HG03558 (cell line): ENCODE data around the gene PACS1.

Source experiments
- ATAC-seq: cut with Tn5 transposase; IDR thresholded peaks from one replicate; pipeline ENCODE4 v1.9.1; 2021; ENCODE audit warnings: moderate number of reproducible peaks; ENCODE audit not compliant: unreplicated experiment; ENCODE audit errors: extremely low read depth

The PACS1 gene

DNA sequence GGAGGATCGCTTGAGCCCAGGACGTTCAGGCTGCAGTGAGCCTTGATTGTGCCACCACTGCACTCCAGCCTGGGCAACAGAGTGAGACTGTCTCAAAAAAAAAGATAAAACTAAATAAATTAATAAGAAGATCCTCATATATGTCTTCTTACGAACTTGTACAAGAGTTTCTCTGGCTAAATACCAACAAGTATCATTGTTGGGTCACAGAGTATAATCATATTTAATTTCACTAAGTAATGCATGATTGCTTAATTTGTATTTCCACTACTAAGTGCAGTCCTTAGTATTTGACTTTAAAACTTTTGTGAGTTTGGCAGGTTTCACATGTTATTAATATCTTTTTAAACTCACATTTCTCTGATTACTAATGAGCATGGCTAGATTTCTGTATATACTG, 60.9 kb downstream of the PACS1 start:
- ATAC-seq = no peak

DNA sequence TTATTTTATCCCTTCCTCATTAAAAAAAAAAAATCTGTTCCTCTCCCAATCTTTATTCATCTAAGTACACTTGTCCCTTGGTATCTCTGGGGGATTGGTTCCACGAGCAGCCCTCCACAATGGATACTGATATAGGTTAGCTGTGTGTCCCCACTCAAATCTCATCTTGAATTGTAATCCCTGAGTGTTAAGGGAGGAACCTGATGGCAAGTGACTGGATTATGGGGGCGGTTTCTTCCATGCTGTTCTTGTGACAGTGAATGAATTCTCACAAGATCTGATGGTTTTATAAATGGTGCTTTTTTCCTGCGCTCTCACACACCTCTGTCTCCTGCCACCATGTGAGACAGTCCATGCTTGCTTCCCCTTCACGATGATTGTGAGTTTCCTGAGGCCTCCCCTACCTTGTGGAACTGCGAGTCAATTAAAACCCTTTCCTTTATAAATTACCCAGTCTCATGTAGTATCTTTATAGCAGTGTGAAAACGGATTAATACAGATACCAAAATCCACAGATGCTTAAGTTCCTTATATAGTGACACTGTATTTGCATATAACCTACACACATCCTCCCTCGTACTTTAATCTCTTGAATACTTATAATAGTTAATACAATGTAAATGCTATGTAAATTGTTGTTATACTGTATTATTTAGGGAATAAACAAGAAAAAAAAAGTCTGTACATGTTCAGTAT, 62.0 kb downstream of the PACS1 start:
- no peak for ATAC-seq

DNA sequence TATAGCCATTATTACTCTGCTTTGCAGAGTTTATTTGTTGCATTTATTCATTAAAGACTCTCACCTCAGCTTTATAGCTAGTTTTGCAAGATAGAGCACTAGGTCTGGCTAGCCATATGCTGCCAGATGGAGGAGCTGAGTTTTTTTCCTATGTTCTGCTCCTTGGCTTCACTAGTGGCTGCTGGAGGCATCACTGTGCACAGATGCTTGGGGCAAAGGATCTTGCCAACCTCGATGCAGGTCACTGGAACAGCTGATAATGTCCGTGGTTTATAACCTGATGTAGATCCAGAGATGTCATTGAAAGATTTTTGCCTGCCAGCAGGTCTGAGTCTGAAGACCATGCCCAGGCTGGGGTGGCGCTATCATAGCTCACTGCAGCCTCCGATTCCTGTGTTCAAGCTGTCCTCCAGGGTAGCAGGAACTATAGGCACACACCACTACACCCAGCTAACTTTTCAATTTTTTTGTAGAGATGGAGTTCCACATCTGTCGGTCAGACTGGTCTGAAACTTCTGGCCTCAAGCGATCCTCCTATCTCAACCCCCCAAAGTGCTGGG, 63.2 kb downstream of the PACS1 start:
- ATAC-seq = no peak

DNA sequence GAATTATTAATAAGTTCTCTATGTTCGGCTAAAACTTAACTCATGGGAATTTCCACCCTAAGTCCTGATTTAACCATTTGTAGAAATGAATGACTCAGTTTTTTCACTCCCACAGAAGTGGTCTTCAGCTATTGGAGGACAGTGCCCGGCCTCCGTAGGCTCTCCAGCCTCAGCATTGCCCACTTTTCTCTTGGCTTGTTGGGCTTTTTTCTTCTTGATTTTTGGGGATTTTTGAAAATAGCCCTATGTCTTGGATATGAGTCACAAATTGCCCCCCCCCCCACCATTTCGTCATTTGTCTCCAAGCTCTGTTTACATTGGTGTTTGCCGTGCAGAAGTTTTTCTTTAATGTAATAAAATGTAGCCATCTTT, 66.7 kb downstream of the PACS1 start:
- no peak for ATAC-seq

DNA sequence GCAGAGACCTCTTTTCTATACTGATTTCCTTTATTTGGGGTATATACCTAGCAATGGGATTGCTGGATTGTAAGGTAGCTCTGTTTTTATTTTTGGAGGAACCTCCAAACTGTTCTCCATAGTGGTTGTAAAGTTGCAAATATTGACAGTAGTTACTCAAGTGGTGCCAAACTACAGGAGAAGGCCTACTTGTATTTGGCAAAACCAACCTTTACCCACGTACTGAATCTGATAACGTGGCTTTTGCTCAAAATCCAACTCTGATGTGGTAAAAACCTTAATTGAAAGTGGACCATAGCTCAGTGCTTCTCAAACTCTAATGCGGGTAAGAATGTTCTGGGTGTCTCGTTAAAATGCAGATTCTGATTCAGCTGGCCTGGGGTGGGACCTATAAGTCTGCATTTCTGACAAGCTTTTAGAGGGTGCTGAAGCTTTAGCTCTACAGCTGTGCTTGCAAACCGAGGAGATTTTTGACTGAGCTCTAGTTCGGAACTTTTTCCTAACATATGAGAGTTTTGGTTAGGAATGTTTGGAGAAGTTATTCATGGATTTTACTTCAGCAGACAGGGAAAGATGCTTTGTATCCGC, 69.8 kb downstream of the PACS1 start:
- no peak for ATAC-seq

DNA sequence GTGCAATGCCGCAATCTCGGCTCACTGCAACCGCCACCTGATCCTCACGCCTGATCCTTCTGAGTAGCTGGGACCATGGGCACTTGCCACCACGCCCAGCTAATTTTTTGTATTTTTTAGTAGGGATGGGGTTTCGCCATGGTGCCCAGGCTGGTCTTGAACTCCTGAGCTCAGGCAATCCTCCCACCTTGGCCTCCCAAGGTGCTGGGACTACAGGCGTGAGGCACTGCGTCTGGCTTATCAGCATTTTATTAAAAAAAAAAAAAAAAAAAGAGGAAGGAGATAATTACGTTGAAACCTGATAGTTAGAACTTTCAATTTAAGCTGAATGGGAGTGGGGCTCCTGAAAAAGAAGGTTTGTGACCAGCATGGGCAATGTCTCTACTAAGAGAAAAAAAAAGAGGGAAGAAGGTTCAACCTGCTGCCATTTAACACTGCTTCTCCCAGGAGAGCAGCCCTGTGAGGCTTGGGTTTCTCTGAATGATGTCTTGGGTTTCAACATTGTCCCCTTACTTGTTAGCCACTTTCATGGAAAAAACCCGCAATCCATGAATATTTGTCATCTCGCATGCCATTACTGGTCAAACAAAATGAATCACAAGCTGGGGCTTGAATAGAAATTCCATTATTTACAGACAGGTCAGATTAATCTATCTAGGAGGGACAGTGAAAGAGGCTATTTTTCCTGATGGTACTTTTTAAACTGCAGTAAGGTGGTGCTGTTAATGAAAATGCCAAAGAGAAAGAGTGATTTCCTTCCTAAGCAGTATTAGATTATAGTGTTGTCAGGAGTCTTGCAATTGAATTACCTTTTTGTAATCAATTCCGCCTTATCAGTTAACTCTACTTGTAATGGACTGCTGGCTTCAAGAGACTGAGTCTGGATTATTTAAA, 72.5 kb downstream of the PACS1 start:
- no peak for ATAC-seq

DNA sequence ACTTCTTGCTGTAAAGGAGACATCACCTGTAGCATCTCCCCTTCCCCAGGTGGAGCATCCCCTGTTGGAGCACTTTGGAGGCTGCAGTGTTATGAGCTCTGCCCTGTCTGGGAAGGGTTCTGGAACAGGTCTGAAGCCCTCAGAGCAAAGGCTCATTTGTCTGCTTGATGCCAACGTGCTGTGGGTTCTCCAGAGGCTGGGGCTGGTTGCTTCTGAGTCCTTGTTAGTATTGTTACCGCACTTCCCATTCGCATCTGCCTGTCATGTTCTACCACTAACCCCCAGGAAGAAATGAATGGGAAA, 73.1 kb downstream of the PACS1 start:
- no peak for ATAC-seq

DNA sequence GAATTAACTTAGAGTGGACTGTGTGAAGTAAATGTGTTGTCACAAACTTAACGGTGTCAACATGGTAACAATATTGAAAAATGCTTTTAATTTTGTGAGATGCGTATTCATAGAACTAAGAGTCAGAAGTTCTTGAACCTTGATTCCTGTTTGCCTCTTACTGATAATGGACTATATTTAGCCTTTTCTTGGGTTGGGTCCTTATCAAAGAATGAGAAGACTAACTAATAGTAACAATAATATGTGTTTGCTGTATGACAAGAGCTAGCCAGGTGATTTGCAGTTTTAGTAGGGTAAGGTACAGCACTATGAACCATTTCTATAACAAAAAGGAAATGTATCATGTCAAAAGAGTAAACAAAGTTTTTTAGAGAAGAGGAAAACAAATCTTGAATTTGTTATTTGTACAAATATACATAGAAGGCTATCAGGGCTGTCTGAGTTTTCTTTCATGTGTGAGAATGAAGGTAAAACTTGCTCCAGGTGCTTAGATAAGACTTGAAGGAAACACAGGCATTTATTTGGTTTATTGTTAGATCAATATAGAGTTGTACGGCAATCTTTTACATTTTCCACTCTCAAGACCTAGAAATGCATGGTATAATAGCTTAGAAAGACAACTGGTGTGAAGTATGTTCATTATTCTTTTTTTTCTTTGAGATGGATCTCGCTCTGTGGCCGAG, 74.1 kb downstream of the PACS1 start:
- no peak for ATAC-seq

DNA sequence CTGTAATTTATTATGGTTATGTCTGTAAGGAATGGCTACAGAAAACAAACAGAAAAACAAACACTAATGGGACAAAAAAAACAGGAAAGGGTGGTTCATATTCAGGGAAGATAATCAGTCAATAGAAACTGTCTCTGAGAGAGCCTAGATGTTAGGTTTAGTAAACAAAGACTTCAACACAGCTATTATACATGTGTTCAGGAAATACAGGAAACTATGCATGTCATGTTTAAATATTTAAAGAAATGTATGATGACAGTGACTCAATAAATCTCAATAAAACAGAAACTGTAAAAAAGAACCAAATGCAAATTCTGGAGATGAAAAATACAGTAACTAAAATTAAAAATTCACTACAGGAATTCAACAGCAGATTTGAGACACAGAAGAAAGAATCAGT, 76.0 kb downstream of the PACS1 start:
- no peak for ATAC-seq

DNA sequence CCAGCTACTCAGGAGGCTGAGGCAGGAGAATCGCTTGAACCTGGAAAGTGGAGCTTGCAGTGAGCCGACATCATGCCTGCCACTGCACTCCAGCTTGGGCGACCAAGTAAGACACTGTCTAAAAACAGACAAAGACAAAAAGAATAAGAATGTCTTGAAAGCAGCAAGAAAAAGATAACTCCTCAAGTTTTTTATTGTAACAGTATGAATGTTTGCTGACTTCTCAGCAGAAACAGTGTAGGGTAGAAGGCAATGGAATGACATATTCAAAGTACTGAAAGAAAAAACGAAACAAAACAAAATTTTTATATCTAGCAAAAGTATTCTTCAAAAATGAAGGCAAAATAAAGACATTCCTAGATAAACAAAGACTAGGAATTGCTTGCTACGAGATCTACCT, 76.9 kb downstream of the PACS1 start:
- ATAC-seq = no peak

DNA sequence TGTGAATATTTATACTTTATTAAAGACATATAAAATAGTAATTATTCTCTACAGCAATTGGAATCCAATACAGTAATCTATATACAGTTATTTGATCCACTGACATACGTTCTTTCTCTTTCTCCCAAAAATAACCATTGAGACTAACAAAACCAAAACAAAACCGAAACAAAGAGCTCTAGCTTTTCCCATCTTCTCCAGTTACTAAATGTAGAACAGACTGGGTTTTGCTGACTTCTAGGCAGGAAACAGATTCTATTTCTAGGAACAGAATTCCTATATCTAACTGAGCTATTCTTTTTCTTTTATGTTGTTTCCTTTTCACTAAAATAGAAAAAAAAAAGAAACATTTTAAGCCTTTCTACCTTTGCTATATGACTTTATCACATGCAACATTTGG, 80.1 kb downstream of the PACS1 start:
- ATAC-seq = no peak

DNA sequence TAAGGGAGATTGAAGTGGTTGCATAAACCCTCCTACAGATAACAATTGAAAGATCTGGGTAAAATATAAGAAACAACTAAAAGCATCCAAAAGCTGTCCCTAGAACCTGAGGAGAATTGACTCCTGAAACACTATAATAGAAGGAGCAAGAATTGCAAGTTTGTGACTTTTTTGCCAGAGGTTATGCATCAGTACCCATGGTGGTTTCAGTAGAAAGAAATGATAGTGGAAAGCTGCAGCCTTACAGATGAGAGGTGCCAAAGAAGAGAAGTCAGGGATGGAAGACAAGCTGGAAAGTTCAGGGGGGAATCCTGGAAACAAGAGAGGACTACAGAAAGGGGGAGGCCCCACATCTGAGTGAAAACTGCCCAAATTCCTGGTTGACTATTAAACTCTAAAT, 80.7 kb downstream of the PACS1 start:
- no peak for ATAC-seq

DNA sequence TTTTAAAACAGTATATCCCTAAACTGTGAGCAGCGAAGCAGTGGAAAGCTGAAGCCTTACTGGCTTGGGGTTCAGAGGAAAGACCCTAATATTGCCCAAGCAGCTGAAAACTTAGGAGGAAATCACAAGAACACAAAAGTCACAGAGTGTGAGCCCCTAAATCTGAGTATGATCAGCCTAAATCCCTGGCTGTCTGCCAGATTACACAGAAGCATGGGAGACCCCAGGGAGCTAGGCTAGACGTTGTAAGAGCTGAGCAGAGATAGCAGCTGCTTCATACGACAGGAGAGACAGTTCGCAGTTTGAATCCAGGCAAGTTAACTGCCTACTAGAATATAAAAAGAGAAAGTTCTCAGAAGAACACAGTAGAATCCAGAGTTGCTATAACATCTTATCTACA, 81.2 kb downstream of the PACS1 start:
- ATAC-seq = no peak

DNA sequence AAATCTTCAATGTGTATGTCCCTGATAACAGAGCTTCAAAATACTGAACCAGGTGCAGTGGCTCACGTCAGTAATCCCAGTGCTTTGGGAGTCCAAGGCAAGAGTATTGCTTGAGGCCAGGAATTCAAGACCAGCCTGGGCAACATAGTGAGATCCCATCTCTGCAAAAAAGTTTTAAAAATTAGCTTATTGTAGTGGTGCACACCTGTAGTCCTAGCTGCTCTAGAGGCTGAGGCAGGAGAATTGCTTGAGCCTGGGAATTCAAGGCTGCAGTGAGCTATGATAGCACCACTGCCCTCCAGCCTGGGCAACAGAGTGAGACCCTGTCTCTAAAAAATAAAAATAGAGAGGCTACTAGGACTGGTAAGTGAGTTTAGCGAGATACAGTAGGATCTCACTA, 84.0 kb downstream of the PACS1 start:
- ATAC-seq = no peak

DNA sequence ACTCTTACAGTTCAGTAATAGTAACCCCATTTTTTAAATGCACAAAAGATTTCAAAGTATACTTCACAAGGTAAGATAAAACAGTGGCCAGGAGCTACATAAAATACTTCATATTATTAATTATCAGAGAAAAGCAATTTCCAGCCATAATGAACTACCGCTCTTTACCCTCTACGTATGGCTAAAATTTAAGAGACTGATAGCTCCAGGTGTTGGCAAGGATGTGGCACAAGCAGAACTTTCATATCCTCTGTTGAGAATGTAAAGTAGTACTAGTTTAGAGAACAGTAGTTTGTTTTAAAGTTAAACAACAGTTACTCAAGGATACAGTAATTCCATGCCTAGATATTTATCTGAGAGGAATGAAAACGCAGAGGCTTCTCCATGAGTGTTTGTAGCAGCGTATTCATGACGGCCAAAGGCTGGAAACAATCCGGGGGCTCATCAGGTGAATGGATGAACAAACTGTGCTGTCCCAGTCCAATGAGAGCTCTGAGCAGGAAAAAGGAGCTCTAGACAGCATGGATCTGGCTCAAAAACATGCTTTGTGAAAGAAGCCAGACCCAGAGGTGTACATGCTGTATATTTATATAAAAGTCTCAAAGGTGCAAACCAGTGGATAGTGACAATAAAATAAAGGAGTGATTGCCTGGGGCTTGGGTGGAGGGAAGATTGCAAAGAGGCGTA, 85.5 kb downstream of the PACS1 start:
- no peak for ATAC-seq

DNA sequence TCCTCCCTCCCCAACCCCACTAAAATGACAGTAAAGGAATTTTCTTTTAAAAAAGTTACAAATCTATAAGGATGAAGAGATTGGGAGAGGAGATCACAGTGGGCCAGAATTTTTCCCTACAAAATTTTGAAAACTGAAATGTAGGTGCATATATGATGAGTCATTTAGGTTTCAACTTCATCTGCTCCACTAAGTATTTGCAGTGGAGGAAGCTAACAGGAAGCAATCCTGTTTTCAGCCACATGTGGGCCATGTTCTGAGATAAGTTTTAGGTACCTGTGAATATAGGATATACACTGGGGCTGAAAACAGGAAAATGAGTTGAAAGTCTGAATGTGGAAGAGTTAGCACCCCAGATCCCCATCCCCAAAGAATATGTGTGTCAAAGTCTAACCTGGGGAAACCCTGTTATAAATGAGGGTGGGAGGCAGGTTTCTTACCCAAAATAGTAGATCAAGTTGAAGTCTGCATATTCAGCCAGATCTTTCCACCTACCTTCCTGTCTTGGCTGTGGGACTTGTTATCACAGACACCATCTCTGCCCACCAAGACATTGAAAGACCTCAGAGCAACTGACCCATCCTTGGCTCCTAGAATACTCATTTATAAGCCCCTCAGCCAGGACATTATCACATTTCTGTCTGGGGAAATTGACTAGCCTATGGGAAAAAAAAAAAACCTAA, 87.3 kb downstream of the PACS1 start:
- no peak for ATAC-seq

DNA sequence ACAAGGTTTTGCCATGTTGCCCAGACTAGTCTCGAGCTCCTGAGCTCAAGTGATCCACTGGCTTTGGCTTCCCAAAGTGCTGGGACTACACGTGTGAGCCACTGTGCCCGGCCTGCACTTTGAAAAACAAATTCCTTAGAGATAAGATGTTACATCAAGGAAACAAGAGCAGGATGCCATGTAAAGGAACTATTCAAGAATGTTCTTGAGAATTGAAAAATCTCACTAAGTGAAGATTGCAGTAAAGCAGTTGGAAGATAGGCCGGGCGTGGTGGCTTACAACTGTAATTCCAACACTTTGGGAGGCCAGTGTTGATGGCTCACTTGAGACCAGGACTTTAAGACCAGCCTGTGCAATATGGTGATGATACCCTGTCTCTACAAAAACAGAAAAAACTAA, 88.1 kb downstream of the PACS1 start:
- ATAC-seq = no peak

DNA sequence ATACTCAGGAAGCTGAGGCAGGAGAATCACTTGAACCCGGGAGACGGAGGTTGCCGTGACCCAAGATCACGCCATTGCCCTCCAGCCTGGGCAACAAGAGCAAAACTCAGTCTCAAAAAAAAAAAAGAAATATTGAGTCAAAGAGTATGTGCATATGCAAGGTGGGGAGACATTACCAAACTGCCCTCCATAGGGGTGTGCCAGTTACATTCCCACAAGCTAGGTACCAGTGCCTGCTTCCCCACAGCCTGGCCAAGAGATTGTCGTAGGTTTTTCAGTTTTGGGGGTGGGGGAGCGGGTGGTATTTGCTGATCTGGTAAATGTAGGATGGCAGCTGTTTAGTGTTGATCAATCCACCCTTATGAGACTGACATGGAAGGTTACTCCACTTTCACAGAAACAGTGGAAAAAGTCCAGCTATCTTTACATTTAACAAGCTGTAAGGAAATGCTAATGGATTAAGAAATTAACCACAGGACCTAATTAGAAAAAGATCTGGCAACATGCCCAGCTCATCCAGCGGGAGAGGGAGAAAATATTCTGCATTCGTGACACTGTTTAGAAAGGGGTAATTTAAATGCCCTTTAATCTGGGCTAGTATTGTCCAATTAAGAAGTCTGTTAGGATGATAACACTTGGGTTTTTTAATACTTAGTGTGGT, 89.4 kb downstream of the PACS1 start:
- no peak for ATAC-seq

DNA sequence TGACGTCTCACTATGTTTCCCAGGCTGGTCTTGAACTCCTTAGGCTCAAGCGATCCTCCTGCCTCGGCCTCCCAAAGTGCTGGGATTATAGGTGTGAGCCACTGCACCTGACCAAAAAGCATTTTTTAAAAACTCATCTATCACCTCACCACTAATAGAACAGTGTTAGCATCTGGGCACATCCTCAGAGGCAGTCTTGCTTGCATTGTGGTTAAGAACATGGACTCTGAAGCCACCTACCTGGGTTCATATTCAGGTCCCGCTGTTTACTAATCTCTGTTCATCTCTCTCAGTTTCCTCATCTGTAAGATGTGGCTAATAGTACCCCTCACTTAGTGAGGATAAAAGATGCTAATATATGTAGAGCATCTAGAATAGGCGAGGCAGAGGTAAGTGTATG, 90.6 kb downstream of the PACS1 start:
- no peak for ATAC-seq
